ENCODE data around the gene ACOT11. TPM values are rescaled to one million over a fixed set of nuclear protein-coding genes. Genes with fewer than 3 reads are reported as not detected.

Gene ACOT11
- total and polyA plus RNA-seq, 10 of the 15 experiments (the other 5 are each of a cell fraction or from before 2014, with no cell fraction given) = 0.04 to 0.85 (median 0.39) TPM; not detected in 1

- CTCF ChIA-PET = interaction anchor here (1.1 kb wide), 1 partner anchor 121 kb away, joined by 5 read pairs; no protein-coding TSS in a partner anchor
- intact Hi-C loops (cut with micrococcal nuclease; ENCODE audit: unreplicated experiment) = no loop called here
- no peaks in the 10 kb centered on the region for H3K36me3 ChIP-seq (ENCODE audit: control insufficient read depth in 2 of 2, insufficient read depth in 2 of 2, low read length in 1 of 2)
- no peaks in the 10 kb centered on the region for H3K27me3 ChIP-seq (replicated peaks in 1 of 2; ENCODE audit: control insufficient read depth in 2 of 2, insufficient read depth in 2 of 2, low read length in 1 of 2)
- H3K27ac ChIP-seq (ENCODE audit: control insufficient read depth, insufficient read depth) = no peak overlapping the region
- H4K20me1 ChIP-seq (ENCODE audit: control insufficient read depth, insufficient read depth) = no peaks in the 10 kb centered on the region
- no peak overlapping the region for H2AFZ ChIP-seq (ENCODE audit: control insufficient read depth, low read depth, low read length)
- POLR2A ChIA-PET = interaction anchor here (0.6 kb wide), 1 partner anchor 1178 kb away, joined by 4 read pairs; no protein-coding TSS in a partner anchor
- no TSS peak for BruUV-seq (replicated peaks)
- no peak overlapping the region for H3K9ac ChIP-seq (ENCODE audit: control insufficient read depth, insufficient read depth, low read length)
- RAD21 ChIA-PET (ENCODE audit: unreplicated experiment) = no interaction called here
- peaks cover 3% of the 10 kb centered on the region; the same call in 1 of the 2 replicates for H3K4me1 ChIP-seq (ENCODE audit: control insufficient read depth, insufficient read depth, low read length)
- H3K9me3 ChIP-seq (replicated peaks; ENCODE audit: control insufficient read depth, insufficient read depth, low read length) = no peaks in the 10 kb centered on the region
- H3K4me3 ChIP-seq = no peak overlapping the region
- ATAC-seq (no peak), DNase-seq (ENCODE audit: low read depth, low spot score) (no peak), FAIRE-seq (no peak)
- SMC1A ChIA-PET (ENCODE audit: uncharacterized antibody, unreplicated experiment) = no interaction called here
- no peaks in the 10 kb centered on the region for H3K79me2 ChIP-seq (ENCODE audit: control insufficient read depth, insufficient read depth, low read length)
- in situ Hi-C loops (cut with MboI) = no loop called here
- 65% methylated on average over 18 of the region's 18 CpGs for WGBS (ENCODE audit: insufficient coverage, insufficient replicate concordance, low lambda C conversion rate, missing lambda C conversion rate)
- H3K4me2 ChIP-seq (ENCODE audit: control insufficient read depth, insufficient read depth) = no peak overlapping the region
- TF ChIP-seq JUNB (IDR thresholded peaks at IDR 0.05) (no peak), ZBTB33 (IDR thresholded peaks at IDR 0.05) (no peak), HSF1 (IDR thresholded peaks at IDR 0.05; ENCODE audit: low read depth, low read length) (no peak), ATF2 (IDR thresholded peaks at IDR 0.05; ENCODE audit: low read length) (no peak), SMARCA5 (IDR thresholded peaks at IDR 0.05) (no peak), CUX1 (IDR thresholded peaks at IDR 0.05; ENCODE audit: insufficient replicate concordance, low read depth, low read length) (no peak), NFYA (IDR thresholded peaks at IDR 0.05; ENCODE audit: borderline replicate concordance, low read depth, low read length) (no peak), E2F4 (IDR thresholded peaks at IDR 0.05; ENCODE audit: low read depth, low read length) (no peak), SUPT20H (IDR thresholded peaks at IDR 0.05; ENCODE audit: borderline replicate concordance, control insufficient read depth, low read depth, low read length) (no peak), NRF1 (conservative IDR thresholded peaks at IDR 0.05; ENCODE audit: low read depth, low read length) (no peak)
Measured at GRCh38 chr1:54610601-54611580, 62.9 kb downstream of the ACOT11 start.
